Neural cell (in vitro differentiated cells): ENCODE measurements around the gene CDSN.

Experiments
- EZH2 ChIP-seq: fragments of 200-600, 300-800 bp; shearing (Covaris generic), sonication (generic); IDR thresholded peaks from 2 replicates; pipeline ENCODE4 v1.6.1; 2014; ENCODE audit warnings: antibody characterized with exemption, low read length, borderline replicate concordance, mild to moderate bottlenecking; ENCODE audit not compliant: insufficient read depth, poor library complexity, severe bottlenecking
- RAD21 ChIP-seq: fragments of 450-650 bp; conservative IDR thresholded peaks from 2 replicates; pipeline ENCODE4 v1.6.1; 2014; ENCODE audit warnings: antibody characterized with exemption, mild to moderate bottlenecking, moderate library complexity
- TF ChIP-seq, protein P1 (sequence below): fragments of 450-650 bp; IDR thresholded peaks from 2 replicates; pipeline ENCODE4 v1.5.1; 2014; ENCODE audit warnings: antibody characterized with exemption, mild to moderate bottlenecking, moderate library complexity; ENCODE audit not compliant: poor library complexity, severe bottlenecking

DNA sequence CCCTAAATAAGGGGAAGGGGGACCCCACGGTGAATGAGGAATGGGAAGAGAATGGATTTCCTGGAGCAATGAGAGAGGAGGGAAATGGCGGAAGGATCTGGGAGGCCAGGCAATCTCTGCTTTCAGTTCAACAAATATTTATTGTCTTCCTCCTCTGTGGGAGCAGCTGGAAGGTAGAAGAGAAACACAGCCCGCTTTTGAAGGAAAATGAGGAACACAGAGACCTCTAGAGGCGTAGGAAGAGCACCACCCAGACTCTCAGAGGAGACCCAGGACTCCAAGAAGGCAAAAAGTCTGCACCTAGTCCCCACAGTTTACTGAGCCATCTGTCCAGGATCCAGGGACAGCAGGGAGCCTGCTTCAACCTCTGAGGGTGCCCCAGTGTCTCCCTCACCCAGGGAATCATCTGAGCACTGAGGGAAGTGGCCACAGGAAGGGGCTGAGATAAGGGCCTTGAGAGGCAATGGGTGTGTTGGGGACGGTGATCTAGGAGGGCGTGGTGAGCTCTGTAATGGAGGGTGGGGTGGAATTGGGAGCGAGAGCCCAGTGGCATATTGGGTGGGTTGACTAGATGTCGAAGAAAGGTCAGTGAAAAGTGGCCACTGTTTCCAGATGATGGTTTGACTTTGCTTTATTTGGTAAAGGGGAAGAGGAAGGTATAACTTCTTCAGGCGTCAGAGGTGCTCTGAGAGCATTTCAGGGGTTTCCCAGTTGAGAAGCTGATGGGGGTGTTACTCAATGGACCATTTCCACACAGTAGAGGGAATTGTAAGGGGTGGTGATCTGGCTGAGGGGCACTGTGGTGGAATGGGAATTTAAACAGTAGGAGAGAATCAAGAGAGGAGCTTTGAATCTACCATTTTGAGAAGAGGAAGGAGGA is 5.0 kb downstream of the CDSN start:
- no peak for TF ChIP-seq RAD21
- TF ChIP-seq EZH2 = no peak
- TF ChIP-seq, protein P1, sequence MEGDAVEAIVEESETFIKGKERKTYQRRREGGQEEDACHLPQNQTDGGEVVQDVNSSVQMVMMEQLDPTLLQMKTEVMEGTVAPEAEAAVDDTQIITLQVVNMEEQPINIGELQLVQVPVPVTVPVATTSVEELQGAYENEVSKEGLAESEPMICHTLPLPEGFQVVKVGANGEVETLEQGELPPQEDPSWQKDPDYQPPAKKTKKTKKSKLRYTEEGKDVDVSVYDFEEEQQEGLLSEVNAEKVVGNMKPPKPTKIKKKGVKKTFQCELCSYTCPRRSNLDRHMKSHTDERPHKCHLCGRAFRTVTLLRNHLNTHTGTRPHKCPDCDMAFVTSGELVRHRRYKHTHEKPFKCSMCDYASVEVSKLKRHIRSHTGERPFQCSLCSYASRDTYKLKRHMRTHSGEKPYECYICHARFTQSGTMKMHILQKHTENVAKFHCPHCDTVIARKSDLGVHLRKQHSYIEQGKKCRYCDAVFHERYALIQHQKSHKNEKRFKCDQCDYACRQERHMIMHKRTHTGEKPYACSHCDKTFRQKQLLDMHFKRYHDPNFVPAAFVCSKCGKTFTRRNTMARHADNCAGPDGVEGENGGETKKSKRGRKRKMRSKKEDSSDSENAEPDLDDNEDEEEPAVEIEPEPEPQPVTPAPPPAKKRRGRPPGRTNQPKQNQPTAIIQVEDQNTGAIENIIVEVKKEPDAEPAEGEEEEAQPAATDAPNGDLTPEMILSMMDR = no peak
